ENCODE results near the gene MGAT4A.
"Not testable (repeated sequence)": the region's sequence is repeated elsewhere in the genome, so short reads cannot be mapped to it uniquely, and the experiment has no call there.

Gene MGAT4A

GRCh38 chr2:98753801-98754200, 22.9 kb upstream of the MGAT4A start (continued):
- no peak for TF ChIP-seq POU6F1 (CRISPR knock-in tag; IDR thresholded peaks at IDR 0.05; ENCODE audit: borderline replicate concordance, low read depth)
- TF ChIP-seq TCF4 (CRISPR knock-in tag; IDR thresholded peaks at IDR 0.05; ENCODE audit: borderline replicate concordance), result no peak
- TF ChIP-seq SNAI2 (CRISPR knock-in tag; IDR thresholded peaks at IDR 0.05), result no peak

GRCh38 chr2:98752711-98753110, 21.8 kb upstream of the MGAT4A start:
- ATAC-seq, result not testable (repeated sequence)

GRCh38 chr2:98751748-98752147, 20.8 kb upstream of the MGAT4A start:
- TF ChIP-seq BACH2 (CRISPR knock-in tag; IDR thresholded peaks at IDR 0.05; ENCODE audit: borderline replicate concordance) (no peak), ISL1 (CRISPR knock-in tag; IDR thresholded peaks at IDR 0.05) (no peak), RARB (CRISPR knock-in tag; IDR thresholded peaks at IDR 0.05) (no peak), GLIS3 (CRISPR knock-in tag; IDR thresholded peaks at IDR 0.05) (no peak)
- no peak for ATAC-seq

GRCh38 chr2:98750593-98751282, 19.8 kb upstream of the MGAT4A start:
- TF ChIP-seq PATZ1 (CRISPR knock-in tag; IDR thresholded peaks at IDR 0.05; ENCODE audit: borderline replicate concordance) (no peak), PPARA (CRISPR knock-in tag; IDR thresholded peaks at IDR 0.05; ENCODE audit: borderline replicate concordance) (no peak), CSRNP3 (CRISPR knock-in tag; IDR thresholded peaks at IDR 0.05) (no peak)
- no peak for ATAC-seq

GRCh38 chr2:98749066-98749450, 18.1 kb upstream of the MGAT4A start:
- no peak for ATAC-seq
- TF ChIP-seq POU6F1 (CRISPR knock-in tag; IDR thresholded peaks at IDR 0.05; ENCODE audit: borderline replicate concordance, low read depth), result no peak
- TF ChIP-seq BACH2 (CRISPR knock-in tag; IDR thresholded peaks at IDR 0.05; ENCODE audit: borderline replicate concordance), result no peak
- TF ChIP-seq TOX (CRISPR knock-in tag; IDR thresholded peaks at IDR 0.05; ENCODE audit: borderline replicate concordance), result no peak
- no peak for TF ChIP-seq ZNF565 (CRISPR knock-in tag; conservative IDR thresholded peaks at IDR 0.05; ENCODE audit: low read depth)
- no peak for TF ChIP-seq CSDC2 (CRISPR knock-in tag; IDR thresholded peaks at IDR 0.05)
- no peak for TF ChIP-seq CSRNP3 (CRISPR knock-in tag; IDR thresholded peaks at IDR 0.05)
- TF ChIP-seq RARB (CRISPR knock-in tag; IDR thresholded peaks at IDR 0.05), result no peak
- no peak for TF ChIP-seq SNAI2 (CRISPR knock-in tag; IDR thresholded peaks at IDR 0.05)
- TF ChIP-seq ZFP3 (CRISPR knock-in tag; IDR thresholded peaks at IDR 0.05), result no peak
- TF ChIP-seq ARNTL (CRISPR knock-in tag; IDR thresholded peaks at IDR 0.05; ENCODE audit: borderline replicate concordance, low read depth), result no peak
- TF ChIP-seq CREB5 (CRISPR knock-in tag; IDR thresholded peaks at IDR 0.05; ENCODE audit: low read depth), result no peak
- no peak for TF ChIP-seq TSHZ2 (CRISPR knock-in tag; IDR thresholded peaks at IDR 0.05)
- no peak for TF ChIP-seq ESRRG (CRISPR knock-in tag; IDR thresholded peaks at IDR 0.05)
- no peak for TF ChIP-seq TCF4 (CRISPR knock-in tag; IDR thresholded peaks at IDR 0.05; ENCODE audit: borderline replicate concordance)
- TF ChIP-seq ZNF8 (CRISPR knock-in tag; IDR thresholded peaks at IDR 0.05), result no peak
